ENCODE results near the gene PNCK.
"Not testable (repeated sequence)": the region's sequence is repeated elsewhere in the genome, so short reads cannot be mapped to it uniquely, and the experiment has no call there.

The PNCK gene

GRCh38 chrX:153673428-153674218 is at the start of gene PNCK:
PNCK (minus strand) TSS chrX:153673813; CDS start chrX:153673076, 737 bp downstream.
- no peak for DNase-seq

GRCh38 chrX:153722704-153723350 is 49.2 kb upstream of the PNCK start:
- DNase-seq: no peak

GRCh38 chrX:153719701-153720100 is 46.1 kb upstream of the PNCK start:
- DNase-seq: no peak

- no peak for DNase-seq
These were observed 45.6 kb upstream of the PNCK start for GRCh38 chrX:153719238-153719637.

- no peak for DNase-seq
These were observed 43.8 kb upstream of the PNCK start for GRCh38 chrX:153717445-153717844.

- no peak for DNase-seq
These were observed 40.6 kb upstream of the PNCK start for GRCh38 chrX:153714256-153714655.

- no peak for DNase-seq
These were observed 36.4 kb upstream of the PNCK start for GRCh38 chrX:153709726-153710674.

GRCh38 chrX:153708415-153708814 is 34.8 kb upstream of the PNCK start:
- no peak for DNase-seq

- DNase-seq: no peak
These were observed 33.8 kb upstream of the PNCK start for GRCh38 chrX:153707406-153707805.

GRCh38 chrX:153706799-153707198 is 33.2 kb upstream of the PNCK start:
- no peak for DNase-seq

GRCh38 chrX:153705403-153706060 is 31.9 kb upstream of the PNCK start:
- not testable (repeated sequence) for DNase-seq

GRCh38 chrX:153704631-153705402 is 31.2 kb upstream of the PNCK start:
- DNase-seq: not testable (repeated sequence)

- DNase-seq: no peak
These were observed 30.5 kb upstream of the PNCK start for GRCh38 chrX:153704021-153704526.

- no peak for DNase-seq
These were observed 29.4 kb upstream of the PNCK start for GRCh38 chrX:153703036-153703370.

- no peak for DNase-seq
These were observed 28.9 kb upstream of the PNCK start for GRCh38 chrX:153702336-153703035.

GRCh38 chrX:153701706-153702105 is 28.1 kb upstream of the PNCK start:
- DNase-seq: no peak

- no peak for DNase-seq
These were observed 27.4 kb upstream of the PNCK start for GRCh38 chrX:153700967-153701366.

- no peak for DNase-seq
These were observed 26.8 kb upstream of the PNCK start for GRCh38 chrX:153700376-153700945.

GRCh38 chrX:153699784-153700371 is 26.3 kb upstream of the PNCK start:
- not testable (repeated sequence) for DNase-seq

- DNase-seq: not testable (repeated sequence)
These were observed 25.7 kb upstream of the PNCK start for GRCh38 chrX:153699210-153699783.

Measured in NCI-H446 treated with DMSO at 0.1 percent for 48 hours (cell line).